Hematopoietic multipotent progenitor cell (in vitro differentiated cells): Measurements from ENCODE around the gene CTNNA3. TPM values are rescaled to one million over a fixed set of nuclear protein-coding genes. Genes with fewer than 3 reads are reported as not detected.
A peak's percentile ranks its signal among the peaks of the same experiment; 100 is the strongest.

ENCODE experiments used
- DNase-seq, 3 donors: peaks; one replicate each; pipeline ENCODE4 v3.0.0-alpha.2; 2011 to 2015; ENCODE audit warnings: low read depth in 2 of 3, low spot score in 2 of 3
- small RNA-seq: library from RNA; depleted of rRNA; stranded (forward); fragments of <200 nt; gene quantifications from one replicate; pipeline ENCODE3, GENCODE V24; 2012
- total RNA-seq: library from RNA; depleted of rRNA; stranded (reverse); fragments of >200 nt; gene quantifications from one replicate; pipeline ENCODE4 v1.2.3, GENCODE V29; 2012

CTNNA3 gene
- total RNA-seq, 1 donor = under 0.01 TPM

- no peak for DNase-seq
These were observed 1764.5 kb downstream of the CTNNA3 start for GRCh38 chr10:65931291-65932070.

DNA sequence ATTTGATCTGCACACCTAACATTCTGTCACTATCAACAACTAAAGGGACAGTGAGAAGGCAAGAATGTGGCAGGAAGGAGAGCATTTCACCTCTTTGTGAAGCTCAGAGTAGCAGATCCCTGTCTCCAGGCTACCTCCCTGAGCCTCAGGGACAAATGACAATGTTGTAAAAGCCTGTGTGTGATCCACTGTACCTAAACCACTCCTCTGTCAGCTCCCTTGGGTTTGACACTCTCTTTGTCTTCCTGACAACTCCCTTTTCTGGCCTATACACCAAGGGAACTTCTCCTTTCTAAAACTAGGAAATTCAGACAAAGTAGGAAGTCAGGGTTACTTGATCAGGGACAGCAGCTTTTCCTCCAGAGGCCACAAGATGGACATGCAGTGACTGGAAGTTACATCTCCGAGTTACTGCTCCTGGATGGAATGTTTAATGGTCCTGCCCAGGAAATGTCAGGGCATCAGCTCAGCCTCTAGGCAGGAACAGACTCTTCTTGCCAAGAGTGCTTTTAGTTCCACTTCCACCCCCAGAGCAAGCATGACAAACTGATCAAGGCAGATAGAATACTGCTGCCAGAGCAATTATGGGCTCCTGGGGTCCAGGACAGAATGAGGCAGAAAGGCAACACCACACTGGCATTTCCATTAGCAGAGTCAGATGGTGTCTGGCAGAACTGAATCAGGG lies 1784.7 kb downstream of the CTNNA3 start:
- DNase-seq = peak in 1 of 3 donors; percentile 12

- DNase-seq = no peak
These were observed 1785.8 kb downstream of the CTNNA3 start for GRCh38 chr10:65910209-65910608.

GRCh38 chr10:65907199-65907712 lies 1788.7 kb downstream of the CTNNA3 start:
- no peak for DNase-seq

- no peak for DNase-seq
These were observed 1792.4 kb downstream of the CTNNA3 start for GRCh38 chr10:65903620-65904019.

DNA sequence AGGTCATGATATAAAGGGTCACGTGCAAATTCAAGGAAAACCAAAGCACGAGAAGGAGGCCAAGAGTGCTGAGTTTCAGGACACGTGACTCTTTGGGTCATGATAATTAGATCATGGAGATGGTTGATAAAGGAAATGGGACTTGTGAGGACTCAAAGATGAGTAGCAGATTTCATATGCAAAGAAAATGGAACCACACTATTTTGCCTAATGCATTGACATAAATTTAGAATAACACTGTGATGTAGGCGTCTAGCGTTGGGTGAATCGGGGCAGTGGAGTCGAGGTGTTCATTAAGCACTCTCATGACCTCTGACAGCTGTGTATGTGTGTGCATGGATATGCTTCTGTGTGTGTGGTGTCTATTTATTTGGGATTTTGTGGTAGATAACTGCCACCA lies 1795.7 kb downstream of the CTNNA3 start:
- DNase-seq = no peak

- DNase-seq = peak in 1 of 3 donors; percentile 64
These were observed 1797.9 kb downstream of the CTNNA3 start for GRCh38 chr10:65898055-65898454.

DNA sequence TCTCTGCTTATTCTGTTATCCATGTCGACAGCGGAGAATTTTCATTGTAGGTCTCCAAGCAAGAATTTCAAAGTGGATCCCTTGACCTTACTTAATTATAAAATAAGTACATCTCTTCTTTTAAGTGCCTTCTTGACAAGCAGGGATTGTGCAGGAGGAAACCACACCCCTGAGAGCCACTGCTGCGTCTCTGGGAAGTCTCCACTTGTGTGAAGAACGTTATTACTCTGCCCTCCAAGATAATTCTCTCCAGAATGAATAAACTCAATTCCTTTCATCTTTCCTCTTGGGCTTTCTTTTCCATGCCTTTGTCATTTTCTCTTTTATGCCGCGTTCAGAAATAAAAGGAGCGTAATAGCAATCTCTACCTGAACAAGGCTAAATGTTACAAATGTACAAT lies 1801.0 kb downstream of the CTNNA3 start:
- no peak for DNase-seq

DNA sequence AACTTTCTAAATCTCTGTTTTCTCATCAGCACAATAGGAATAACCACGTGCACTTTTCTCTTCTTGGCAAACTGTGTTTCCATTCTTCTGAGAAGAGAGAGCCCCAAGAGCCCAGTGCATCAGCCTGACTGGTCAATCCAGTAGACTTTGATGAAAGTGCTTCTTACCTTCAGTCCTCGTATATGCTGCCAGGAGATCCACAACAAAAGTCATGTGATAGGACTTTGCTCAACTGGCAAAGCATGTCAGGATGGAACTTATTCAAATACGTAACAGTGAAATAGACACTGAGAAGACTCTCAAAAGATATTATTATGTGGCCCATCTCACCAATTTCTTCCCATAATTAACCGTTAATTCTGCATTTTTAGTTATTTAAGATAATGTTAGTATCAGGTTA lies 1801.6 kb downstream of the CTNNA3 start:
- no peak for DNase-seq

DNA sequence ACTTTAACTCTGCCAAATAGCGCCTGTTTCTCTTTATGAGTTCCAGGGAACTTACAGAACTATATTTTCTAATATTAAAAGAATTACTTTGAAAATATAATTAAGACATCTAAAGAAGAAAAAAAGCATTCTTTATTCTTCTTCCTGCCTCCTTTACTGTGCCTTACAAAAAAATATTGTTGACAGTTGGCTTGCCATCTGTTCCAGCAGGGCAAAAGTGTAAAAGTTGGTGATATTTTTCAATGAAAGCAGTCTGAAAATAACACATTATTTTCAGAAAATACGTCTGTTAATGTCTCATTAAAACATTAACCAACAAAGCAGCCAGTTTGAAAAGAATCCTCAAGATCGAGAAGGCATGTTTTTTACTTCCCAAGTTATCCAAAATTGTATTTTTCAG lies 1802.3 kb downstream of the CTNNA3 start:
- DNase-seq = no peak

DNA sequence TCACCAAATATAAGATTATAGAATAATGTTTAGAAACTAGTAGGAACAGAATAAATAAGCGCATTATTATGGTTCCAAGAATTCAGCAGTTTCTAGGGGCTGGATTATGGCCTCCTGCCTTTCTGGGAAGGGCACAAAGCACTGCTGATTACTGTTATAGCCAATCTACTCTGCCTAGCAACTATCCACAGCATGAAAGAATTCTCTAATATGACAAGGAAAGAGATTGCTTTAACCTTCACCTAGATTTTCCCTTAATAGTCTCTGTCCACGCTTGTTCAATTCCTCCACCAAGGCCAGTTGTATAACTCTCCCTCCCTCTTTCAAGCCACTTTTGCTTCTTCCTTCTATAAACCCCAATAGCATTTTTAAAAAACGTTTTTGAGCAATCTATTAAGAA lies 1803.7 kb downstream of the CTNNA3 start:
- DNase-seq = no peak

- peak in 2 of 3 donors; percentile 68 to 92 for DNase-seq
These were observed 1804.7 kb downstream of the CTNNA3 start for GRCh38 chr10:65891073-65891981.

- no peak for DNase-seq
These were observed 1831.5 kb downstream of the CTNNA3 start for GRCh38 chr10:65864529-65864928.

GRCh38 chr10:65864036-65864435 lies 1832.0 kb downstream of the CTNNA3 start:
- DNase-seq = no peak

Small RNAs within 50 kb of the gene (small RNA-seq; reads per million reads assigned to genes)
- gene AL607023.1 (not detected), gene MIR7151 (not detected)

Other genes starting within 250 kb of the CTNNA3 start
- gene DNAJC12, start 142.0 kb upstream of the CTNNA3 start, total RNA-seq = 1.9 TPM
- 6.7 TPM for gene SIRT1, start 188.5 kb upstream of the CTNNA3 start, total RNA-seq